Mucosa of gallbladder (tissue), 1 donor: ENCODE data around the gene SASH3. TPM values are rescaled to one million over a fixed set of nuclear protein-coding genes. Genes with fewer than 3 reads are reported as not detected.

Experiments
- total RNA-seq: library from RNA; stranded (reverse); gene quantifications from one replicate; pipeline ENCODE4 v1.2.1, GENCODE V29; 2021
- donor health status: DM: no; HTN: no; CAD: no.

Gene SASH3
- total RNA-seq, 1 donor from 2014 or later: 13.6 TPM

Other genes with a start within 250 kb of the SASH3 start
- gene OCRL, start 239.7 kb upstream of the SASH3 start, total RNA-seq: 30.3 TPM
- 0.20 TPM for gene APLN, start 125.0 kb upstream of the SASH3 start, total RNA-seq
- 2.0 TPM for gene XPNPEP2, start 41.0 kb upstream of the SASH3 start, total RNA-seq
- 32.9 TPM for gene ZDHHC9, start 63.9 kb downstream of the SASH3 start, total RNA-seq
- gene UTP14A, start 126.2 kb downstream of the SASH3 start, total RNA-seq: 15.0 TPM
- gene BCORL1, start 202.7 kb downstream of the SASH3 start, total RNA-seq: 12.4 TPM